HUDEP-2 (cell line): ENCODE data around the gene ZPBP2.
"Not testable (repeated sequence)": the region's sequence is repeated elsewhere in the genome, so short reads cannot be mapped to it uniquely, and the experiment has no call there.

Source experiments
- DNase-seq, 76 experiments: peaks; one replicate each; lab custom pipeline; 2025; ENCODE audit not compliant: unreplicated experiment in 76 of 76; lab: John Stamatoyannopoulos, UW

ZPBP2 gene

GRCh38 chr17:39867880-39868553 is at the start of gene ZPBP2:
Gene ZPBP2, plus strand, starts transcription at chr17:39868202. Its CDS starts 153 bp downstream, at chr17:39868355.
- DNase-seq: no peak

- no peak for DNase-seq
These were observed 49.5 kb upstream of the ZPBP2 start for GRCh38 chr17:39818358-39819000.

DNA sequence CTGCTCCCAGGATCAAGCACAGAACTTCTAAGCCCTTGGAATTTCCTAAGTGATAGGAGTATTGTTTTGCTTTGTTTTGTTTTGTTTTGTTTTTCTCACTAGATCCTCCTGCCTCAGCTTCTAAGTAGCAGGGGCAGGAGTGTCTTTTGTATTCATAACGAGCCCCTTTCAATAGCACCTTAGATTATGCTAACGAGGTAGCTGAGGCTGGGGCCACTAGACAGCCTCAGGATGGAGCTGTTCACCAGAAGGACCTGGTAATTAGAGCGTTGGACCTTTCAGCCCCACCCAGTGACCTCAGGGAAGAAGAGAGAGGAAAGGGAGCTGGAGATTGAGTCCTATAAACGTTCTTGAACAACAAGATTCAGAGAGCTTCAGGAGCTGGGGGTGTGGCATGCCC is 47.5 kb upstream of the ZPBP2 start:
- peak in 1 of 76 experiments; percentile 1 for DNase-seq

GRCh38 chr17:39820987-39821386 is 47.0 kb upstream of the ZPBP2 start:
- DNase-seq: no peak

GRCh38 chr17:39822051-39822451 is 46.0 kb upstream of the ZPBP2 start:
- DNase-seq: peak in 1 of 76 experiments; percentile 18

DNA sequence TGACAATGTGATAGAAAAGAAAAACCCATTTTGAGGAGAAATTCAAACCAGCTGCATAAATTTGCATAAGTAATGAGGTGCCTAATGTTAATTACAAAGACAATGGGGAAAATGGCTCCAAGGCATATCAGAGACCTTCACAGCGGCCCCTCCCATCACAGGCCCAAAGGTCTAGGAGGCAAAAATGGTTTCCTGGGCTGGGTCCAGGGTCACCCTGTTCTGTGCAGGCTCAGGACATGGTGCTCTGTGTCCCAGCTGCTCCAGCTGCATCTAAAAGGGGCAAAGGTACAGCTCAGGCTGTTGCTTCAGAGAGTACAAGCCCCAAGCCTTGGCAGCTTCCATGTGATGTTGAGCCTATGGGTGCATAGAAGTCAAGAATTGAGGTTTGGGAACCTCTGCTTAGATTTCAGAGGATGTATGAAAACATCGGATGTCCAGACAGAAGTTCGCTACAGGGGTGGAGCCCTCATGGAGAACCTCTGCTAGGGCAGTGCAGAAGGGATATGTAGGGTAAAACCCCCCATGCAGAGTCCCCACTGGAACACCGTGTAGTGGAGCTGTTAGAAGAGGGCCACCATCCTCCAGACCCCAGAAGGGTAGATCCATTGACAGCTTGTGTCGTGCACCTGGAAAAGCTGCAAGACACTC is 44.5 kb upstream of the ZPBP2 start:
- no peak for DNase-seq

GRCh38 chr17:39826334-39826733 is 41.7 kb upstream of the ZPBP2 start:
- no peak for DNase-seq

GRCh38 chr17:39828443-39828842 is 39.6 kb upstream of the ZPBP2 start:
- no peak for DNase-seq

GRCh38 chr17:39831588-39831987 is 36.4 kb upstream of the ZPBP2 start:
- DNase-seq: no peak

GRCh38 chr17:39834017-39834416 is 34.0 kb upstream of the ZPBP2 start:
- DNase-seq: no peak

GRCh38 chr17:39835038-39835786 is 32.8 kb upstream of the ZPBP2 start:
- DNase-seq: no peak

- no peak for DNase-seq
These were observed 31.9 kb upstream of the ZPBP2 start for GRCh38 chr17:39836117-39836516.

GRCh38 chr17:39838057-39838456 is 29.9 kb upstream of the ZPBP2 start:
- DNase-seq: no peak

GRCh38 chr17:39838784-39839183 is 29.2 kb upstream of the ZPBP2 start:
- DNase-seq: no peak

- no peak for DNase-seq
These were observed 26.8 kb upstream of the ZPBP2 start for GRCh38 chr17:39841134-39841683.

GRCh38 chr17:39845052-39845846 is 22.8 kb upstream of the ZPBP2 start:
- peak in 2 of 76 experiments; percentile 18 to 25 for DNase-seq

- DNase-seq: no peak
These were observed 21.8 kb upstream of the ZPBP2 start for GRCh38 chr17:39846205-39846604.

DNA sequence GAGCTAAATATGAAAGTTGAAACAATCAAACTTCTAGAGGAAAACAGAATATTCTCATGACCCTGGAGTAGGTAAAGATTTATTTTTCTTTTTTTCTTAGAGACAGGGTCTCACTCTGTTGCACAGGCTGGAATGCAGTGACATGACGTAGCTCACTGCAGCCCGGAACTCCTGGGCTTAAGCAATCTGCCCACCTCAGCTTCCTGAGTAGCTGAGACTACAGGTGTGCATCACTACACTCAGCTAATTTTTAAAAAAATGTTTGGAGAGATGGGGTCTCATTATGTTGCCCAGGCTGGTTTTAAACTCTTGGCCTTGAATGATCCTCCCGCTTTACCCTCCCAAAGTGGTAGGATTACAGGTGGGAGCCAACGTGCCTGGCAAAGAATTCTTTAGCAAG is 19.4 kb upstream of the ZPBP2 start:
- no peak for DNase-seq

DNA sequence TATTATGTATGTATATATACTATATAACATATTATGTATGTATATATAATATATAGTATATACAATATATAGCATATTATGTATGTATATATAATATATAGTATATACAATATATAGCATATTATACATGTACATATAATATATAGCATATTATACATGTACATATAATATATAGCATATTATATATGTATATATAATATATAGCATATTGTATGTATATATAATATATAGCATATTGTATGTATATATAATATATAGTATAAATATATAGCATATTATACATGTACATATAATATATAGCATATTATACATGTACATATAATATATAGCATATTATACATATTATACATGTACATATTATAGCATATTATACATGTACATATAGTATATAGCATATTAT is 17.8 kb upstream of the ZPBP2 start:
- DNase-seq: not testable (repeated sequence)

GRCh38 chr17:39852239-39852638 is 15.8 kb upstream of the ZPBP2 start:
- DNase-seq: peak in 52 of 76 experiments; percentile 10 to 88 (median 64)
